GM18517 (cell line): ENCODE data around the gene RAB34.
"Not testable (repeated sequence)": the region's sequence is repeated elsewhere in the genome, so short reads cannot be mapped to it uniquely, and the experiment has no call there.

Experiments
- ATAC-seq: cut with Tn5 transposase; IDR thresholded peaks from one replicate; pipeline ENCODE4 v1.9.1; 2021; ENCODE audit warnings: mild to moderate bottlenecking, moderate library complexity; ENCODE audit not compliant: unreplicated experiment

The RAB34 gene

GRCh38 chr17:28729950-28730330 is 12.3 kb upstream of the RAB34 start:
- ATAC-seq = no peak

- peak; percentile 37 for ATAC-seq
Measured at GRCh38 chr17:28728364-28729200, 10.9 kb upstream of the RAB34 start, which contains the start of gene NEK8. TSS of gene NEK8 (plus strand) at chr17:28728788. CDS start at chr17:28728814, 26 bp downstream.

- peak; percentile 35 for ATAC-seq
Measured at GRCh38 chr17:28726627-28727491, 9.2 kb upstream of the RAB34 start.

- no peak for ATAC-seq
Measured at GRCh38 chr17:28726226-28726626, 8.6 kb upstream of the RAB34 start, which contains the start of gene TLCD1. TSS of gene TLCD1 (minus strand) at chr17:28726233. CDS start at chr17:28726097, 136 bp downstream.

- ATAC-seq = no peak
Measured at GRCh38 chr17:28725660-28726225, 8.1 kb upstream of the RAB34 start.

- no peak for ATAC-seq
Measured at GRCh38 chr17:28725166-28725659, 7.5 kb upstream of the RAB34 start.

- no peak for ATAC-seq
Measured at GRCh38 chr17:28724500-28725165, 7.0 kb upstream of the RAB34 start.

- ATAC-seq = not testable (repeated sequence)
Measured at GRCh38 chr17:28723836-28724499, 6.3 kb upstream of the RAB34 start.

GRCh38 chr17:28723159-28723835 is 5.6 kb upstream of the RAB34 start:
- no peak for ATAC-seq

GRCh38 chr17:28722417-28723158 is 4.9 kb upstream of the RAB34 start:
- ATAC-seq = no peak

- ATAC-seq = not testable (repeated sequence)
Measured at GRCh38 chr17:28720997-28721329, 3.3 kb upstream of the RAB34 start.

- ATAC-seq = no peak
Measured at GRCh38 chr17:28720247-28720996, 2.8 kb upstream of the RAB34 start.

- ATAC-seq = peak; percentile 11
Measured at GRCh38 chr17:28719021-28719433, 1.4 kb upstream of the RAB34 start.

GRCh38 chr17:28718333-28719020 is 809 bp upstream of the RAB34 start:
- ATAC-seq = no peak

GRCh38 chr17:28716740-28717577 is 709 bp downstream of the RAB34 start:
- ATAC-seq = no peak

- ATAC-seq = no peak
Measured at GRCh38 chr17:28715217-28715616, 2.5 kb downstream of the RAB34 start.

GRCh38 chr17:28714281-28714680 is 3.4 kb downstream of the RAB34 start:
- ATAC-seq = no peak
